SU-DHL-6 (cell line): Measurements from ENCODE around the gene GLMP.

Source experiments
- CTCF ChIP-seq: fragments of 200-600 bp; sonication (generic); IDR thresholded peaks from one replicate; pipeline ENCODE4 v1.5.1; 2017; ENCODE audit warnings: antibody characterized with exemption, mild to moderate bottlenecking, low read length, moderate library complexity; ENCODE audit not compliant: insufficient read depth, poor library complexity, severe bottlenecking
- EZH2phosphoT487 ChIP-seq: fragments of 200-600 bp; sonication (generic), shearing (Covaris generic); conservative IDR thresholded peaks from 2 replicates; pipeline ENCODE4 v1.6.1; 2018; ENCODE audit warnings: mild to moderate bottlenecking, antibody characterized with exemption, low read length, moderate library complexity, mixed read lengths

GRCh38 chr1:156337052-156337887, 41.8 kb upstream of the GLMP start:
- TF ChIP-seq CTCF: no peak
- no peak for TF ChIP-seq EZH2phosphoT487
